KOPT-K1 (cell line): ENCODE data around the gene CYP4F8.

Experiments used
- H3K27ac ChIP-seq: fragments of 200-600 bp; sonication (generic); 2 replicates; pipeline ENCODE4 v1.5.1; 2016; ENCODE audit warnings: antibody characterized with exemption, mild to moderate bottlenecking, low read depth, low read length; ENCODE audit not compliant: poor library complexity, severe bottlenecking
- H3K36me3 ChIP-seq: fragments of 200-600 bp; sonication (generic); 2 replicates; pipeline ENCODE4 v1.5.1; 2017; ENCODE audit warnings: antibody characterized with exemption, mild to moderate bottlenecking, low read length, moderate library complexity; ENCODE audit not compliant: insufficient read depth
- H3K9me3 ChIP-seq: fragments of 200-600 bp; sonication (generic); 2 replicates; pipeline ENCODE4 v1.5.1; 2017; ENCODE audit warnings: antibody characterized with exemption, low read length, mild to moderate bottlenecking; ENCODE audit not compliant: insufficient read depth, poor library complexity, severe bottlenecking

The CYP4F8 gene

DNA sequence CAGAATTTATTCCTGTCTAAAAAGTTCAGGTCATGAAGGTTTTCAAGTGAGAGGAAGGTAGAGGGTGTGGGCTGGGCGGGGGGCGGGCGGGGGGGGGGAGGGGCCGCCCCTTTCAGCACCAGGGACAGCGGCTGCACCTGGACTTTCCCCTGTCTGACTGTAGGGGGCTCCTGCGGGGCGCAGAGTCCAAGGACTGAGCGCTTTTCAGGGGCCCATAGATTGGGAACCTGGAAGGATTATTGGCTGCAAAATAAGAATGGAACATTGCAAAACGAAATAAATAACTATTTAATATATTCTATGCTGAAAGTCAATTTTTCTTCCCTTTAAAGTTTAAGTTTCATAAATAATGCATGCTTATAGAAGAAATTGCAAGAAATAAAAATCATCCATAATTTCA lies 16.8 kb downstream of the CYP4F8 start:
- Histone ChIP-seq H3K9me3 (no peaks in the 10 kb centered on the region), H3K36me3 (no peaks in the 10 kb centered on the region), H3K27ac (no peak overlapping the region)

DNA sequence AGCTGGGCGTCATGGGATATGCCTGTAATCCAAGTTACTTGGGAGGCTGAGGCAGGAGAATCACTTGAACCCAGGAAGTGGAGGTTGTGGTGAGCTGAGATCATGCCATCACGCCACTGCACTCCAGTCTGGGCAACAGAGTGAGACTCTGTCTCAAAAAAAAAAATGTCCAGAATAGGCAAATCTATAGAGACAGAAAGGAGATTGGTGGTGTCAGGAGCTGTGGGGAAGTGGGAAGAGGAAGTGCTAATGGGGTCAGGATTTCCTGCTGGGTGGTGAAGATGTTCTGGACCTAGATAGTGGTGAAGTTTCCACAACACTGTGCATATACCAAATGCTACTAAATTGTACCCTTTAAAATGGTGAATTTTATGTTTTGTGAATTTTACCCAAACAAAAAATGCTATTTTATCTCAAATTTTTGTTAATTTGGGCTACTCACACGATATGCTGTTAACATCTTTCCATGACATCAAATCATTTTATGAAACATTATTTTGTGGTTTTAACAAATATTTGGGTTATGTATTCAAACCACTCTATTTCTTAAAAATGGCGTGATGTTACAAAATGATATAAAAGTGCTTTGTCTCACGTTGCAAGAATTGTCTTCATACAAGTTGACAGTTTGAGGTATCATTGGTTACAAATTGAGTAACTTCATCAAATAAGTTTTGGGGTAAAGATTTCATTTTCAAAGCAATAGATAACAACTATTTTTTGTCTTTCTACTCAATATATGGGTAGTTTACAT lies 18.2 kb downstream of the CYP4F8 start:
- Histone ChIP-seq H3K27ac (no peak overlapping the region), H3K9me3 (no peaks in the 10 kb centered on the region), H3K36me3 (no peaks in the 10 kb centered on the region)

DNA sequence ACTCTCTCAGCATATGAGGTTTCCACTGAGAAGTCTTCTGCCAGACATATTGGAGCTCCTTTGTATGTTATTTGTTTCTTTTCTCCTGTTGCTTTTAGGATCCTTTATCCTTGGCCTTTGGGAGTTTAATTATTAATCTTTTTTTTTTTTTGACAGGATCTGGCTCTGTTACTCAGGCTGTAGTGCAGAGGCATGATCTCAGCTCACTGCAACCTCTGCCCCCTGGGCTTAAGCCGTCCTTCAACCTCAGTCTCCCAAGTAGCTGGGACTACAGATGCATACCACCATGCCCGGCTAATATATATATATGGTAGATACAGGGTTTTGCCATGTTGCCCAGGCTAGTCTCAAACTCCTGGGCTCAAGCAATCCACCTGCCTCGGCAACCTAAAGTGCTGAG lies 19.1 kb downstream of the CYP4F8 start:
- H3K36me3 ChIP-seq = no peaks in the 10 kb centered on the region
- no peak overlapping the region for H3K27ac ChIP-seq
- no peaks in the 10 kb centered on the region for H3K9me3 ChIP-seq

DNA sequence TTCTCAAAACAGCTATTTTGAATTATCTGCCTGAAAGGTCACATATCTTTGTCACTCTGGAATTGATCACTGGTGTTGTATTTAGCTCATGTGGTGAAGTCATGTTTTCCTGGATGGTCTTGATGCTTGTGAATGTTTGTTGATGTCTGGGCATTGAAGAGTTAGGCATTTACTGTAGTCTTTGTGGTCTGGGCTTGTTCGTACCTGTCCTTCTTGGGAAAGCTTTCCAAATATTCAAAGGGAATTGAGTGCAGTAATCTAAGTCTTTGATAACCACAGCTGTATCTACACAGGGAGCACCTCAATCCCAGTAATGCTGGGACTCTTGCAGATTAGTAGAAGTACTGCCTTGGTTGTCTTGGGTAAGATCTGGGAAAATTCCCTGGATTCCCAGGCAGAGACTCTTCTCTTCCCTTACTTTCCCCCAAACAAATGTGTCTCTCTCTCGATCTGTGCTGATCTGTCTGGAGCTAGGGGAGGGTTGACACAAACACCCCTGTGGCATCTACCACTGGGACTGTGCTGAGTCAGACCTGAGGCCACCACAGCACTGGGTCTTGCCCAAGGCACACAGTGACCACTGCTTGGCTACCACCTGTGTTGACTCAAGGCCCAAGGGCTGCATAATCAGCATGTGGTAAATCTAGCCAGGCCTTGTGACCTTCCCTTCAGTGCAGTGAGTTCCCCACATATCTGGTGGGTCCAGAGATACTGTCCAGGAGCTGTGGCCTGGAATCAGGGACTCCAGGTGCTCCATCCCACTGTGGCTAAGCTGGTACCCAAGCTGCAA lies 20.2 kb downstream of the CYP4F8 start:
- no peak overlapping the region for H3K27ac ChIP-seq
- no peaks in the 10 kb centered on the region for H3K9me3 ChIP-seq
- no peaks in the 10 kb centered on the region for H3K36me3 ChIP-seq

DNA sequence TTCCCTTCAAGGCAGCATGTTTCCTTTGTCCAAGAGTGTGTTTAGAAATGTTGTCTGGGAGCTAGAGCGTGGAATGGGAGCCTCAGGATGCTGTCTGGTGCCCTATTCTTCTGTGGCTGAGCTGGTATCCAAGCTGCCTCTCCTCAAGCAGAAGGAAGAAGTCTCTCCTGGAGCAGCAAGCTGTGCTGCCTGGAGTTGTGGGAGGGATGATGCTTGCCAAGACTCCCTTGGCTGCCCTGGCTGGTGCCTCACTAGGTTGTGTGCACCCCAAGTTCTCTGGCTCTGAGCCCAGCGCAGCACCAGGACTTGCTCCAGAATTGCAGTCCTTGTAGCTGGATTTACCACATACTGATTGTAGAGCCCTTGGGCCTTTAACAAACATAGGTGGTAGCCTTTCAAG lies 21.0 kb downstream of the CYP4F8 start:
- Histone ChIP-seq H3K36me3 (no peaks in the 10 kb centered on the region), H3K27ac (no peak overlapping the region), H3K9me3 (no peaks in the 10 kb centered on the region)

DNA sequence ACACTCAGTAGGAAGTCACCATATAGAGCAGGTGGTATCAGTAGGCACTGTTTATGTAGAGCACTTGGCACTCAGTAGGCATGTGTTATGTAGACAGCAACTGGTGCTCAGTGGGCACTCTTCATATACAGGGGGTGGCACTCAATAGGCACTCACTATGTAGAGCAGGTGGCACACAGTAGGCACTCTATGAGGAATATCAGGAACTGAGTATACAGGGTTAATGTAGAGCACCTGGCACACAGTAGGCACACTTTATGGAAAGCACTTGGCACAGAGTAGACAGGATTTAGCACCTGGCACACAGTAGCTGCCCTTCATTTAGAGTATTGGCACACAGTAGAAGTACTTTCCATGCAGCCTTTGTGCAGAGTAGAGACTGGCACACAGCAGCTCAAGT lies 24.6 kb downstream of the CYP4F8 start:
- no peak overlapping the region for H3K27ac ChIP-seq
- no peaks in the 10 kb centered on the region for H3K9me3 ChIP-seq
- H3K36me3 ChIP-seq = no peaks in the 10 kb centered on the region

DNA sequence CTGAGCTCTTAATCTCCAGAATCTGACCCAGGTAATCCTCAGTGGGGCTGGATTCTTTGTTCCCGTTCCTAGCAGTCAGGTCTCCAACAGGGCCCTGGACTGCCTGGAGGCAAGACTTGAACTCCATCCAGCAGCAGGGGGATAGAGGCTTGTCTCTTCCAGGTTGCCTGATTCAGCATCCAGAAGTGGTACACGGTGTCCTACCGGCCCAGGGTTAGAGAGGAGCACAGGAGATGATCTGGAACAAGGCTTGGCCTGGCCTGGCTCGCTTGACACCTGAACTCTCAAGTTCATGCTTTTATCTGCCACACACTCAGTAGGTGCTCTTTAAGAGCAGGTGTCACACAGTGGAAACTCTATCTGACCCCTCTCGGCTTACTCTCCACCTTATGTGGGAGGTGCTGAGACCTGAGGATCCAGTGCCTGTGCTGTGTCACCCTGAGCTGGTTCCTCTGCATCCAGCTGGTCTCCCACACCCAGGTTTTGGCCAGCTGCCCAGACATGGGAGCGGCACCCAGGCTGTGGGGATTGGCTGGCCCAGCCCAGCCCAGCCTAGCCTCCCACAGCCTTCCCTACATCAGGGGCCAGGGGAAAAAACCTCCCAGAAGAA lies 25.4 kb downstream of the CYP4F8 start, which contains the start of gene CYP4F3:
TSS of gene CYP4F3 (plus strand) at position 604 of the 610 bp plus-strand sequence. CDS start 519 bp downstream, outside the sequence.
- Histone ChIP-seq H3K9me3 (no peaks in the 10 kb centered on the region), H3K27ac (no peak within 1 kb of the TSS), H3K36me3 (no peaks in the 10 kb centered on the region)

DNA sequence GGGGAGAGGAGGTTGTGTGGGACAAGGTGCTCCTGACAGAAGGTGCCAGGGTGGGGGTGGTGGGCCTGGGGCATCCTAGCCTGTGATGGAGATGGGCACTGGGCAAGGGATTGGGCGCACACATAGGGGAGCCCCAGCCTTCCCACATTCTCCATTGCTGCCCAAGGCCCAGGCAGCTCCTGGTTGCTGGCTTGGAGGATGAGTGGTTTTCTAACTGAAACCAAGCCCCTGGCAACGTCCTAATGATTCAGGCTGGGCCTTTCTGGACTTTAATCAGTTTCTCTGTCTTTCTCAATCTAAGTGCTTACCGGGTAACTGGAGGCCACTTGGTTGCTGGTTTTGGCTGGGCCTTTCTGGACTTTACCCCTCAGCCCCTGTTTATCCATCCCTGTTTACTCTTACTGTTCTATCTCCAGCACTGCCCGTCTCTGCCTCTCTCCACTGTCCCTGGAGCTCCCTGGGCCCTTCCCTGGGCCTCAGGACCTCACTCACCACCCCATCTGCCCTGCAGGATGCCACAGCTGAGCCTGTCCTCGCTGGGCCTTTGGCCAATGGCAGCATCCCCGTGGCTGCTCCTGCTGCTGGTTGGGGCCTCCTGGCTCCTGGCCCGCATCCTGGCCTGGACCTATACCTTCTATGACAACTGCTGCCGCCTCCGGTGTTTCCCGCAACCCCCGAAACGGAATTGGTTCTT lies 26.0 kb downstream of the CYP4F8 start:
- Histone ChIP-seq H3K27ac (no peak overlapping the region), H3K36me3 (no peaks in the 10 kb centered on the region), H3K9me3 (no peaks in the 10 kb centered on the region)

DNA sequence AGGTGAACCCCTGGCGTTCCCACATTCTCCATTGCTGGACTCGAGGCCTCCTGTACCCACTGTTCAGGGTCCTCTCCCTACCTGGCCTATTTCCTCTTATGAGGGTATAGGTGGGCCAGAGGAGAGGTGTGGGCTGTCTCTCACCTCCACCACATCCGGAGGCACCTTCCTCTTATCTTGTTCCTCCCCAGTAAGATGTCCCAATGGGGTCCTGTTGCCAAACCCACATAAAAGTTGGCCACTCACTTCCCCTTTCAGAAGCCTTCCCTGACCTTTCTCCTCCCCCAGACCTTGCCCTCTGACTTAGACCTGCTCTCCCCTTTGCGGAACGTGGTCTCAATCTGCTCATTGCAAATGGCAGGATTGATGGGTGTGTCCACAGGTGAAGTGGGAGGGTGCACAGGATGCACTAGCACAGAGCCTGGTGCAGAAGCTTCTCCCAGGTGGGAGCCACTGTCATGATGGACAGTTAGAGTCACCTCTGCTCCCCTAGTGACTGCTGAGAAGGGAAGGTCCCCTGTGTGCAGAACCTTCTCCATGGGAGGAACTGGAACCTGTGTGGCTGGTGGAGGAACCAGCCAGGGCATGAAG lies 27.0 kb downstream of the CYP4F8 start:
- Histone ChIP-seq H3K36me3 (no peaks in the 10 kb centered on the region), H3K9me3 (no peaks in the 10 kb centered on the region), H3K27ac (no peak overlapping the region)

DNA sequence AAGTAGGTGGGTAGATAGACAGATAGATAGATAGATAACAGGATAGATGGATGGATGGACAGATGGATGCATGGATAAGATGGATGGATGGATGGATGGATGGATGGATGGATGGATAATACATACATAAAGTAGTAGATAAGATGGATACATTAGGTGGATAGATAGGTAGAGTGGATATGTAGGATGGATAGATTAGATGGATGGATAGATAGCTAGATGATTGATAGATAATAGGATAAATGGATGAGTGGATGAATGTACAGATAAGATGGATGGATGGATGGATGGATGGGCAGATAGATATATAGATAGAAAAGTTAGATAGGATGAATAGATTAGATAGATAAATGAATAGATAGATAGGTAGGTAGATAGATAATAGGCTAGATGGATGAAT lies 27.8 kb downstream of the CYP4F8 start:
- Histone ChIP-seq H3K36me3 (no peaks in the 10 kb centered on the region), H3K9me3 (no peaks in the 10 kb centered on the region), H3K27ac (no peak overlapping the region)

DNA sequence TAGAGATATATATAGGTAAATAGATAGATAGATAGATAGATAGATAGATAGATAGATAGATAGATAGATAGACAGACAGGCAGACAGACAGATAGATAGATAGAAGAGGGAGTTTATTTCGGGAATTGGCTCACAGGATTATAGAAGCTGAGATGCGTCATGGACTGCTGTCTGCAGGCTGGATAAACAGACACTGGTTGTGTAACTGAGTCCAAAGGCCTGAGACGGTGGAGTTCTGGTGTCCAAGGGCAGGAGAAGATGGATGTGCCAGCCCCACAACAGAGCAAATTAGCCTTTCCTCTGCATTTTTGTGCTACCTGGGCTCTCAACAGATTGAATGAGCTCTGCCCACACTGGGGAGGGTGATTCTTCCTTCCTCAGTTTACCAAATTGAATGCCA lies 28.4 kb downstream of the CYP4F8 start:
- H3K36me3 ChIP-seq = no peaks in the 10 kb centered on the region
- H3K9me3 ChIP-seq = no peaks in the 10 kb centered on the region
- no peak overlapping the region for H3K27ac ChIP-seq

DNA sequence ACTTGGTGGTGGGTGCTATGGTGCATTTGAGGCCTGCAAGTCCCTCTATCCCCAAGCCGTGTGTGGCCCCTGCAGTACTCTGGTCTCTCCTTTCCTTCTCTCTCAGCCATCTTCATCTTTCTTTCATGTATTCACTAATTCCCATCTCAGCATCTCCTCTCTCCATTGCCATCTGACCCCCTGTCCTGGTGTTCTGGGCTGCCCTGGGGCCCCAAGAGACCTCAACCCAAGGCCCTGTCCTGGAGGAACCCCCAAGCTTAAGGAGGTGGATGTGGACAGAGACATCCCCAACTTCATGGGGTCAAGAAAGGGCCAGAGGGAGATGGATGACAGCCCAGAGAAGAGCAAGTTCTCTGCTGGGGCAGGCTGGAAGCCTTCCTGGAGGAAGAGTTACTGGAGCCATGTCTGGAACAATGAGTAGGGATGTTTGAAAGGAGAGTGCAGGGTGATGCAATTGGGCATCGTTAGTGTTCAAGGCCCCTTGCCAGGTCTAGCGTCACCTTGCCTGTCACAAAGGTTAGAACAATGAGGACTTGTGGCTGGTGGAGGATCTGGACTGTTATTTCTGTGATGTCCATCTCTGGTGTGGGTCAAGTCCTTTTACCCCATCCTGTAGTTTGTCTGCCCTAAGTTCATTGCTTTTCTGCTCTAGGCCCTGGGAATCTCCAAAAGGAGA lies 29.2 kb downstream of the CYP4F8 start:
- Histone ChIP-seq H3K27ac (no peak overlapping the region), H3K9me3 (no peaks in the 10 kb centered on the region), H3K36me3 (no peaks in the 10 kb centered on the region)

DNA sequence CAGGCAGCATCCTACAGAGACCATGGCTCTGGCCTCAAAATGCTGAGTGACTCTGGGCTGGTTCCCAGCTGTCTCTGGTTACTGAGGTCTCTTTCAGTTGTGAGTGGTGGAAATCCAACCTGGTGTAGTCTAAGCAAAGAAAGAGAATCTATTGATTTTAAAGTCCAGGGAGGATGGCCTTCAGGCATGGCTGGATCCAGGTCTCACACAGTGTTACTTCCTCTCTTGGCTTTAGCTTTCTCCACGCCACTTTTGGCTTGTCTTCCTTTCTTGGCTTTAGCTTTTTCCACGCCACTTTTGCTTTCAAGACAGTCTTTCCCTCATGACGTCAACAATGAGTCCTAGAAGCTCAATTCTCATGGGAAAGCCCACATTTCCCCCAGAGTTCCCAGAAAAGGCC lies 29.8 kb downstream of the CYP4F8 start:
- H3K36me3 ChIP-seq = no peaks in the 10 kb centered on the region
- H3K9me3 ChIP-seq = no peaks in the 10 kb centered on the region
- no peak overlapping the region for H3K27ac ChIP-seq

DNA sequence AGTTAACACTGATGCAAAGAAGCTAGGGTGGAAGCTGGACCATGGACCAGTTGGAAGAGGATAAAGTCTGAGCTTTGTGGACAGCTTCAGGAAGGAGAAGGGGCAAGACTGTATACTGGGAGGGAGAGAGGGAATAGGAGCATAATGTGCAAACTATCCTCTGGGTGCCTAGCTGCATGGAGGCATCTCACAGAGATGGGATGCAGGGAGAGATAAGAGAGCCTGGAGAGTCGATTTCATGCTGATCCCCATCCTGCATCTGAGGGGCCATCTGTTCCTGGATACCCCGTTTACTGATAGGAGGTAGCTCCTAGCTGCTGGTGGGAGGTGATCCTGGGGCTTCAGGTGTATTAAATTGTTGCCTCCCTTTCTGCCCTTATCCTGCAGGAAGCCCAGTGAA lies 34.5 kb downstream of the CYP4F8 start:
- H3K9me3 ChIP-seq = no peaks in the 10 kb centered on the region
- H3K27ac ChIP-seq = no peak overlapping the region
- no peaks in the 10 kb centered on the region for H3K36me3 ChIP-seq
